Lower leg skin (tissue), 3 donors: Measurements from ENCODE around the gene CGAS.

ENCODE experiments used
- POLR2A ChIP-seq, 2 donors: fragments of 450-650 bp; IDR thresholded peaks; one replicate each; pipeline ENCODE4 v1.6.1; 2016 to 2017; ENCODE audit warnings: antibody characterized with exemption in 2 of 2, mild to moderate bottlenecking in 1 of 2, moderate library complexity in 1 of 2
- TF ChIP-seq, protein P1 (sequence below), 3 donors: fragments of 450-650 bp; IDR thresholded peaks; one replicate each; pipeline ENCODE4 v1.5.1; 2016; ENCODE audit warnings: antibody characterized with exemption in 3 of 3, mild to moderate bottlenecking in 3 of 3, moderate library complexity in 2 of 3

DNA sequence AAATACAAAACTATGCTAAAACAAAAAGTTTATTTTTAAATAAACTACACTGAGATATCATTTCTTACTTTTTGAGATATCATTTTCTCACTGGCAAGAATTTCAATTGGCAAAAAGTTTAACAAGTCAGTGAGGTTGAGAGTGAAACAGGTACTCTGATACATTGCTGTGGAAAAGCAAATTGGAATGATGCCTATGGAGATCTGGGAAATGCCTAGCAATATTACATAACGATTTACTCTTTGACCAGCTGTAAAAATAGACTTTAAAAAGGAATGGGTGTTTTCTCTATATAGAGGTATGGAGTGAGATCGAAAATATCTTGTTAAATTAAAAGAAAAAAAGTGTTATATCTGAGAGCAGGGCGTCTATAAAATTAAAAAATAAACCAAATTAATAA lies 16.9 kb downstream of the CGAS start:
- TF ChIP-seq, protein P1, sequence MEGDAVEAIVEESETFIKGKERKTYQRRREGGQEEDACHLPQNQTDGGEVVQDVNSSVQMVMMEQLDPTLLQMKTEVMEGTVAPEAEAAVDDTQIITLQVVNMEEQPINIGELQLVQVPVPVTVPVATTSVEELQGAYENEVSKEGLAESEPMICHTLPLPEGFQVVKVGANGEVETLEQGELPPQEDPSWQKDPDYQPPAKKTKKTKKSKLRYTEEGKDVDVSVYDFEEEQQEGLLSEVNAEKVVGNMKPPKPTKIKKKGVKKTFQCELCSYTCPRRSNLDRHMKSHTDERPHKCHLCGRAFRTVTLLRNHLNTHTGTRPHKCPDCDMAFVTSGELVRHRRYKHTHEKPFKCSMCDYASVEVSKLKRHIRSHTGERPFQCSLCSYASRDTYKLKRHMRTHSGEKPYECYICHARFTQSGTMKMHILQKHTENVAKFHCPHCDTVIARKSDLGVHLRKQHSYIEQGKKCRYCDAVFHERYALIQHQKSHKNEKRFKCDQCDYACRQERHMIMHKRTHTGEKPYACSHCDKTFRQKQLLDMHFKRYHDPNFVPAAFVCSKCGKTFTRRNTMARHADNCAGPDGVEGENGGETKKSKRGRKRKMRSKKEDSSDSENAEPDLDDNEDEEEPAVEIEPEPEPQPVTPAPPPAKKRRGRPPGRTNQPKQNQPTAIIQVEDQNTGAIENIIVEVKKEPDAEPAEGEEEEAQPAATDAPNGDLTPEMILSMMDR (IDR thresholded peaks at IDR 0.05), result no peak
- TF ChIP-seq POLR2A (IDR thresholded peaks at IDR 0.05), result no peak
